Kidney capillary endothelial cell (primary cell): ENCODE results near the gene PCSK6.
A peak's percentile ranks its signal among the peaks of the same experiment; 100 is the strongest.

Experiments
- DNase-seq: peaks from one replicate; pipeline ENCODE4 v3.0.0-alpha.2; 2018; ENCODE audit warnings: low spot score

The PCSK6 gene

GRCh38 chr15:101489599-101490407, at the start of gene PCSK6:
PCSK6 (minus strand) TSS chr15:101489707; CDS start chr15:101489670, 37 bp downstream.
- DNase-seq = peak; percentile 28

GRCh38 chr15:101538996-101539395, 49.5 kb upstream of the PCSK6 start:
- DNase-seq = no peak

- no peak for DNase-seq
Measured at GRCh38 chr15:101538177-101538576, 48.7 kb upstream of the PCSK6 start.

DNA sequence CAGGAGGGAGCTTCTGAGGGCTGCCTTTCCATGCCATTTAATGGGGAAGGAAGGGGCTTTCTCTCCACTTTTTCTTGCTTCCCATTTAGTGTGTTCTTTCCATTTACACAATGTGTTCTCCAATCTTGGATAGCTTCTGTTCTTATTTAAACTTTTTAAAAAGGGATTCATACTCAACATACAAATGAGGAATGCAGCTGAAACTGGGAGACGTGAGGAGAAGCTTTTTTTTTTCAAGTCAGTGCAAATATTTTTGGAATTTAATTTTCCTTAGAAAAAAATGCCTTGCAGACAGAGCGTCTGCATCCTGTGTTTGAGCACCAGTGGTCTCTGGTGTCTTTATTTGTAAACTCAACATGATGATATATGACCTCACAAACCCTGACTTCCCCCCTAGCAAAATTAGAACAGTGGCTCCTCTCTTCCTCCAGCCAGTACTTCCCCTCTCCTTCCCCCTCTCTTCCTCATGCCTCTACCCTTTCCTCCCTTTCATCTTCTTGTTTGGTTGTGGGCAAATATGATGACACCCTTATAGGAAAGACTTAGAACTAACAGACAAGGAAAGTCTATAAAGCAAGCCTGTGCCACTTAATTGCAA, 48.1 kb upstream of the PCSK6 start:
- DNase-seq = peak; percentile 71

- no peak for DNase-seq
Measured at GRCh38 chr15:101536875-101537405, 47.4 kb upstream of the PCSK6 start.

DNA sequence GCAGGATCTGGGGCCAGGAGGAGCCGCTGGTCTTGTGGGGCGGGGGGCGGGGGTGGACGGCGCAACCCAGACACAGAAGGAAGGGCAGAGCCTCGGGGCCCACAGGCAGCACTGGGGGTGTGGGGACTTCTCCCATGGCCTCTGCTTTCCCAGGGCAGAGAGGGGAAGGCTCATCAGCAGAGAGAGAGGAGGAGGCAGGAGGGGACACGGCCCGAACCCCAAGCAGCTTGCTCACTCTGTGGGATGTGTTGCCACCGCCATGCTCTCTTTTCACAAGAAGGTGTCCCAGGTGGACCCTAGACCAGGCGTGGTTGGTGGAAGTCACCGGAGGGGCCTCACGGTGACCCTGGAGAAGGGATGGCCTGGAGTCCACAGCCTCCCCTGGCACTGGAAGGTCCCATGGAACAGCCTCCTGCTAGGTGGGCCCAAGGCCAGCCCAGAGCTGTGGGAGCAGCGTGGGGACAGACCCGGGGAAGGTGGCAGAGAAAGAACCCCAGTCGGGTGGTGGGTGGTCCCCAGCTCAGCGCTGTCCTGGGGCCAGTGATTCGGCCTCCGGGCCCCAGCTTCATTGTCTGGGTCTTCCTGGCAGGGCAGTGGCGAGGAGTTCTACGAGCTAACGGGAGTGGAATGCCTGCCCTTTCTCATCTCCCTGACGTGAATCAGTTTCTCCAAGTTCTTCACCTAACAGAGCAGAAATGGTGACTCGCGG, 46.8 kb upstream of the PCSK6 start:
- no peak for DNase-seq

GRCh38 chr15:101535170-101535902, 45.8 kb upstream of the PCSK6 start:
- no peak for DNase-seq

GRCh38 chr15:101534376-101534970, 45.0 kb upstream of the PCSK6 start:
- no peak for DNase-seq

DNA sequence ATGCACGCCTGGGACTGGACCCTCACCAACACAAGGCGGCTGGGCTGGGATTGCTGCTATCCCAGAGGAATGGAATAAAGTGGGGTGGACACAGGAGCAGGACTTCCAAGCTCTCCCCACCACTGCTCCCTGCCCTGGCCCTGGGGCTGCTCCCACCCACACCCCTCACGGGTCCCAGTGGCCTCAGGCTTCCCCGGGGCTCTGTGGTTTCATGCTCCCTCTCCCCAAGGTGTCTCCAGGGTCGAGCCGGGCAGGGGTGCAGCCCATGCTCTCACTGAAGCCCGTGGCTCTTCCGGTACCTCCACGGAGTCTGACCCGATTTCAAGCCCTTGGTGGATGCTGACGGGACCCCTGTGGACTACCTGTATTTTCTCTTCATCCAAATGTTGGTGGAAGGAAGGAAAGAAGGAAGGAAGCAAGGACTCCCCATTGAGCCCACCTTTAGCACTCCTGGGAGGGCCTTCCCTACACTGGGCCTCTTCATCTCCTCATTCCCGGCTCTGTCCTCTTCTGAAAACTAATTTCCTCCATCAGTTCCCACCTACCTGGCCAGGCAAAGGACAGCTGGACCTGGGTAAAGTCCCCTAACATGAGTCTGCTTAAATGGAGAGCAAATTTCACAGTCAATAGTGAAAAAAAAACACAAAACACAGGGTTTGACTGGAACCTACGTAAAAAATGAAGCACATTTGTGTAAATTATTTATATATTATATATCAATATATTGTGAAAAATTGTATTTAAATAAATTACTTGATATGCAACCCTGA, 44.0 kb upstream of the PCSK6 start:
- no peak for DNase-seq

DNA sequence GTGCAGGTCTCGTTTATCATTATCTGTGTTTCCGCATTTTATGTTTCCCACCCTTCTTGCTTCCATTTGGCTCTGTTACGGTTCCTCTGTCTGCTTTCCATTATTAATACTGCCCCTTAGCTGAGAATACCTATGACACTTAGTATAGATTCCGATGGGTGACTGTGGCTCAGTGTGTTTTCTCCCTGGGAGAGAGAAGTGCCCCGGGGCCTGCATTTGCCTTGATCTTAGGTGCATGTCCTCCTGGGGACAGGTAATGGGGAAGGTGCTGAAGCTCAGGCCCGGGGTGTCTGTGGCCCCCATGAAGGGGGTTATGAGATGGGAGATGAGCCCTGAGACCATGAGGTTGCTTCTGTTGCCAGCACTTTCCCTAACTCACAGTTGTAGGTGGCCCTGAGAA, 43.4 kb upstream of the PCSK6 start:
- no peak for DNase-seq

DNA sequence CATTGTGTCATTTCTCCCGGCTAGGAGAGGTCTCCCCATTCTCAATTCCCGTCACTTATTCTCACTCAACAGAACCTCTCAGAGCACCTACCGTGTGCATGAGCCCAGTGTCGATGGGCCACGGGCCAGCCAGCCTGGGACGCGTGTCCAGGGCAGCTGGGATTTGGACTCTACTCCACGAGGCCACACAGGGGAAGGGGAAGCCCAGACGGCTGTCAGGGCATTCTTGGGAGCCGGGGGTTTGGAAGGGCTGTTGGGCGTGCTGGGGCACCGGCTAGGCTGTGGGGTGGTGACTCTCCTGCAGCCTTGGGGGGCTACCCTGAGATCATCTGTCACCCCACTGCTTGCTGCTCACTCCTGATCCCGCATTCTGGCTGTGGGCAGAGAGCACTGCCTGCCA, 41.7 kb upstream of the PCSK6 start:
- no peak for DNase-seq

GRCh38 chr15:101530224-101530958, 40.9 kb upstream of the PCSK6 start:
- DNase-seq = no peak

DNA sequence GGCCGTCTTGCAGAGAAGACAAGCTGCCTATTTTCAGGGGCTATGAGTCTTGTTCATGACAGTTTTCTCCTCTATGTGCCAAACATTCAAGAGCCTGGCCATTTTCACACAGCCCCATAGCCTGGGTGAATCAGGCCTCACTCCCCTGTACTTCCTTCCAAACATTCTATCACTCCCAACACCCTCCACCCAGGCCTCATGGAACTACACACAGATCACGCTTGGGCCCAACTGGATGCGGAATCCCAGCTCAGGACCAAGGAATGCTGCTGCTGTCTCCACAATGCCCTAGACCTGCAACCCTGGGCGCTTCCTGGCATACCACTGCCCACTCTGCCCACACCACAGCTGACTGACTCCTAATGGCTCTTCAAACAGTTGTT, 39.4 kb upstream of the PCSK6 start:
- DNase-seq = no peak

DNA sequence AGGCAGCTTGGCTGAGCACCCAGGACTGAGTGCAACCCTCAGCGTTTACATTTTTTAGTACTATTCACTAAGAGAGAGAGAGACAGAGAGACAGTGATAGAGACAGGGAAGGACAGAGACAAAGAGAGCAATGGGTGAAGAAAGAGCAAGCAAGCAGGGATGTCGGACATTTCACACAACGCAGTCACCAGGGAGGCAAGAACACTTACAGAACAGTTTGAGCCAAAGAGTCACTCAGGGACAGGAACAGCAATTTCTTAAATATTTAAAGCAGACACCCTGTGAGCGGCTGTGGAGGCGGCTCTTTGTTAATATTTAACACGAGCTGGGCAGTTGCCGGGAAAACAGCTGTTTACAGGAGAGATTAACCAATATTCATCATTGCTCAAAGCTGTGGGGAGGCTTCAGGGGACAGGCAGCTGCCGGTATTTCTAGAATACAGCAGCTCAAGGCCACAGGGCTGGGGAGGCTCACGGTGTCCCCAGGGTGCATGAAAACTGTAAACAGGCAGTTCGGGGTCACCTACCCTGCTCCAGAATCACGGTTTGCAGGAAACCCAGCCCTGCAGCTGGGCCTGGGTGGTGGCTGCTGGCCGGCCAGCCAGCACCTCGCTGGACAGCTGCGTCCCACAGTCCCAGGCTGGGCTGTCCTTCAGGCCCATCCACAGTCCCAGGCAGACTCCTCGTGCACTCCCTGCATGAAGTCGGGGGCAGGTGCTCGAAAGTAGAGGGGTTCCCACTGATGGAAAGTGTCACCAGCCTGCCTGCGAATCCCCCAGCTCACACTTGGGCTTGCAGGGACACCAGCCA, 38.8 kb upstream of the PCSK6 start:
- DNase-seq = no peak

DNA sequence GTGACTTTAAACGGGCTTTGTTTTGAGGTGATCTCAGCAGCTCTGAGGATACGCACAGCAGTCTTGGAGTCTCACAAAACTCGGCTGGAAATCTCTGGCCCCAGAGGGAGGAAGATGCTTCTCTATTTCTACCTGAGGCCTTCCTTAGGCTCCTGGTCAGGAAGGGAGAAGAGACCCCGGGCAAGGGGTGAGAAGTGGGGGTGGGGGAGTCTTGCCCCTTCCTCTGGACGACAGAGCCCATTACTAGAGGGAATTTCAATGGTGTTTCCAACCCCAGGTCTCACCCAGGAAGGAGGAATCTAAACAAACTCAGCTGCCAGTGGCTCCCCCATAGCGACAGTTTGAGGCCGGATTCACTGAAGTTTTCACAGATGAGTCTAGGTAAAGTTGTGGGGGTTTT, 37.4 kb upstream of the PCSK6 start:
- DNase-seq = no peak

DNA sequence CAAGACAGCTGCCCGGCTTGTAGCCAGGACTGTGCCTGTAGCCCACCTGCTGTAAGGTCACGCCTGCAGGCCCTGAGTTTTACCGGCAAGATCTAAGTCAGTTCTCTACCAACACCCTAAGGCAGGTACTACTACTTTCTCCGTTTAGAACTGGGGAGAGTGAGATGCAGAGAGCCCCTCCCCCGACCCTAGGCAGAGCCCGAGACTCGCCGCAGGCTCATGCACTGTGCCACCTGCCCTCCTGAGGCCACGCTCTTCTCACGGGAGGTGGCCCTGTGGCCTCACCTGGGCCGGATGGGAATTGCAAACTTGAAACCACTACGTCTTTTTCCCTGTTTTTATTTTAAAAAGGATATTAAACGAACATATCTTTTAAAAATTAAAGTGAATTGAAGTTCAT, 36.9 kb upstream of the PCSK6 start:
- DNase-seq = no peak

- no peak for DNase-seq
Measured at GRCh38 chr15:101526021-101526420, 36.5 kb upstream of the PCSK6 start.

DNA sequence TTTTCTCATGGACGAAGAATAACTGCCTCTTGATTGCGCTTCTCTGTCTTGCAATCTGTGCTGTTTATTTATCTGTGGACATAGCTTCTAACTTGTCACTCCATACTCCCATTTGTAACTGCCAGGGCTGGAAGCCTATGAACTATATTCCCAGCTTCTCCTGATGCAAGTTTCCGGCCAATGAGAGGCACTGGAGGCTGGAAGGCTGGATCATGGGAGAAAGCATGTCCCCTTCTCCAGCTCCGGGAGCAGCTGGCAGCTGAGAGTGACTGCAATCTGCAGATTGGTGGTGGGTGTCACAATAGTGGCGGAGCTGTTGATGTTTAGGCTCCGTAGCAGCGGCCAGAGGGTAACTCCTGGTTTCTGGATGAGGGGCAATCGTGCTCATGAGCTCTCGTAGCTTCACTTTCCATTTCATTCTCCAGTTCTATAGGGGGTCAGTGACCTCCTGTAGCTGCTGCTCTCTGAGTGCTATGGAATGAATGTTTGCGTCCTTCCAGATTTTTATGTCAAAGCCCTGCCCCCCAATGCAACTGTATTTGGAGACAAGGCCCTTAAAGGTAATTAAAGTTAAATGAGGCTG, 35.7 kb upstream of the PCSK6 start:
- DNase-seq = no peak

DNA sequence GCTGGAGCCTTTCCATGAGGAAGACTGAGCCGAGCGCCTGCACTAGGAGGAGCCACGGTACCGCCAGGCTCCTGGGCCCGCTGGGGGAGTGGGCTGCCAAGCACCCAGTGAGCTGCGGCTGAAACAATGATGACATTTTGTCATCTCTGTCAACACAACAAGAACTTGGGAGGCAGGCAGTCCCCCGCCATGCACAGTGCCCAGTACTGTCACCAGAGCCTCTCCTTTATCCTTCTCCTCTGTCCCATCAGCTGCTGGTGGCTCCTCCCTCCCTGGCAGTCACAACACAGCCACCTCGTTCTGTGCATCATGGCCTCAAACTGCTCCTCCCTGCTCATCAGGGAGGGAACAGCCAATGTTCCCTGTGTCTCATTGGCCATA, 34.0 kb upstream of the PCSK6 start:
- DNase-seq = no peak
